ENCODE measurements around the gene PYGB. TPM values are rescaled to one million over a fixed set of nuclear protein-coding genes. Genes with fewer than 3 reads are reported as not detected.

PYGB gene
- total RNA-seq, 1 experiment from 2014 or later: 258 TPM

DNA sequence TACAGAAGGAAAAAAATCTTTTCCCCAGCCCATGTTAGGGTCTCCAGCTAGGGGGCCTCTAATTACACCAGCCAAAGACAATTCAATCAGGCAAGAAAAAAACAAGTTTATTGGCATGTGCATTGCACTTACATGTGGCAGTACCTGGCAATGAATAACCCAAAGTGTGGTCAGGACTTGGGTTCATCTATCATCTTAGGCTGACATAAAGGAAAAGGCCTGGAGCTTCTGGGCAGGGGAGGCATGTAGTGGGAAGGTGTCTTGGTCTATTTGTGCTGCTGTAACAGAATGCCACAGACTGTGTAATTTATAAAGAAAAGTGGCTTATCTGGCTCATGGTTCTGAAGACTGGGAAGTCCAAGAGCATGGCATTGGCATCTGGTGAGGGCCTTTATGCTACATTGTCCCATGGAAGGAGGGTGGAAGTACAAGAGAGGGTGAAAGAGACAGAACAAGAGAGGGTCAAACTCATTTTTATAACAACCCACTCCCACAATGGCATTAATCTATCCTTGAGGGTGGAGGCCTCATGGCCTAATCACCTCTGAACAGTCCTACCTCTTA lies 4.4 kb upstream of the PYGB start:
- Mint-ChIP-seq H3K9me3 (ENCODE audit: low read depth, unreplicated experiment) (no peaks in the 10 kb centered on the region), H3K27ac (ENCODE audit: unreplicated experiment) (peak overlapping the region; percentile 50), H3K4me1 (ENCODE audit: low read depth, unreplicated experiment) (peaks cover 19% of the 10 kb centered on the region), H3K27me3 (ENCODE audit: unreplicated experiment) (no peaks in the 10 kb centered on the region), H3K4me3 (ENCODE audit: low read depth, unreplicated experiment) (no peak overlapping the region), H3K36me3 (ENCODE audit: insufficient read depth, unreplicated experiment) (peaks cover 28% of the 10 kb centered on the region)
- CTCF ChIA-PET: no interaction called here
- BruUV-seq (replicated peaks): no TSS peak
- no peak for DNase-seq
- intact Hi-C loops (cut with micrococcal nuclease; ENCODE audit: unreplicated experiment): no loop called here
- TF ChIP-seq CTCF (IDR thresholded peaks at IDR 0.05; ENCODE audit: unreplicated experiment): no peak

- TF ChIP-seq CTCF (IDR thresholded peaks at IDR 0.05; ENCODE audit: unreplicated experiment): no peak
- peak overlapping the region; percentile 17 for H3K4me3 Mint-ChIP-seq (ENCODE audit: low read depth, unreplicated experiment)
- no peaks in the 10 kb centered on the region for H3K9me3 Mint-ChIP-seq (ENCODE audit: low read depth, unreplicated experiment)
- CTCF ChIA-PET: no interaction called here
- H3K27ac Mint-ChIP-seq (ENCODE audit: unreplicated experiment): peak overlapping the region; percentile 75
- intact Hi-C loops (cut with micrococcal nuclease; ENCODE audit: unreplicated experiment): no loop called here
- peaks cover 18% of the 10 kb centered on the region for H3K4me1 Mint-ChIP-seq (ENCODE audit: low read depth, unreplicated experiment)
- H3K36me3 Mint-ChIP-seq (ENCODE audit: insufficient read depth, unreplicated experiment): peaks cover 42% of the 10 kb centered on the region
- DNase-seq: no peak
- BruUV-seq (replicated peaks): no TSS peak
- no peaks in the 10 kb centered on the region for H3K27me3 Mint-ChIP-seq (ENCODE audit: unreplicated experiment)
These were observed 2.9 kb upstream of the PYGB start for GRCh38 chr20:25244976-25245375.

DNA sequence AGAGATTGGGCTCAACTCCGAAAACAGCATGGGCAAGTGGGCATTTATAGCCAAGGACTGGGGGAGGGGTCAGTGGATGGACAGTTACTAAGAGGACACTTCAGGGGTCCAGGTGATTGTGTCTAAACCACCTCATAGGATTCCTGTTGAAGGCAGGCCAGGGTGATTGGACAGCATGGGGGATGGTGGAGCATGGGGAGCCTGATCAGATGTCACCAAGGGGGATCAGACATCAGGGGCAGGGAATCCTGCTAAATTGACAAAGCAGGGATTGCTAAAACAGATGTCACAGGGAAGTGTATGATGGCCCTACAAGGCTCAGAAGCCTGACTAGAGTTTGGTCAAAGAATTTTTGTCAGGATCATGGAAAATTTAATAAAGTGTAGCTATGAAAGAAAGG lies 2.4 kb upstream of the PYGB start:
- H3K9me3 Mint-ChIP-seq (ENCODE audit: low read depth, unreplicated experiment): no peaks in the 10 kb centered on the region
- CTCF ChIA-PET: interaction anchor here (0.9 kb wide), 1 partner anchor 22 kb away, joined by 5 read pairs; no protein-coding TSS in a partner anchor
- H3K27ac Mint-ChIP-seq (ENCODE audit: unreplicated experiment): peak overlapping the region; percentile 75
- H3K36me3 Mint-ChIP-seq (ENCODE audit: insufficient read depth, unreplicated experiment): peaks cover 47% of the 10 kb centered on the region
- H3K27me3 Mint-ChIP-seq (ENCODE audit: unreplicated experiment): no peaks in the 10 kb centered on the region
- TF ChIP-seq CTCF (IDR thresholded peaks at IDR 0.05; ENCODE audit: unreplicated experiment): no peak
- intact Hi-C loops (cut with micrococcal nuclease; ENCODE audit: unreplicated experiment): no loop called here
- BruUV-seq (replicated peaks): no TSS peak
- DNase-seq: no peak
- H3K4me3 Mint-ChIP-seq (ENCODE audit: low read depth, unreplicated experiment): peak overlapping the region; percentile 17
- H3K4me1 Mint-ChIP-seq (ENCODE audit: low read depth, unreplicated experiment): peaks cover 18% of the 10 kb centered on the region

- Mint-ChIP-seq H3K36me3 (ENCODE audit: insufficient read depth, unreplicated experiment) (peaks cover 57% of the 10 kb centered on the region), H3K4me3 (ENCODE audit: low read depth, unreplicated experiment) (peak overlapping the region; percentile 69), H3K27me3 (ENCODE audit: unreplicated experiment) (no peaks in the 10 kb centered on the region), H3K9me3 (ENCODE audit: low read depth, unreplicated experiment) (no peaks in the 10 kb centered on the region), H3K4me1 (ENCODE audit: low read depth, unreplicated experiment) (peaks cover 18% of the 10 kb centered on the region), H3K27ac (ENCODE audit: unreplicated experiment) (peak overlapping the region; percentile 52)
- BruUV-seq (replicated peaks): TSS peak; percentile 63
- intact Hi-C loops (cut with micrococcal nuclease; ENCODE audit: unreplicated experiment): no loop called here
- no peak for DNase-seq
- CTCF ChIA-PET: interaction anchor here (0.9 to 1.8 kb wide), 4 partner anchors 9 to 23 kb away, joined by 4 to 5 read pairs (median 4); no protein-coding TSS in a partner anchor
- no peak for TF ChIP-seq CTCF (IDR thresholded peaks at IDR 0.05; ENCODE audit: unreplicated experiment)
These were observed 1.5 kb upstream of the PYGB start for GRCh38 chr20:25246182-25246999.
